ENCODE measurements around the gene CBX4. TPM values are rescaled to one million over a fixed set of nuclear protein-coding genes. Genes with fewer than 3 reads are reported as not detected.

CBX4 gene
- total and polyA plus RNA-seq, 2 of the 13 experiments (the other 11 are each of a cell fraction or from before 2014, with no cell fraction given), result 25.8 to 50.8 TPM

- TF ChIP-seq HNRNPLL (IDR thresholded peaks at IDR 0.05; ENCODE audit: low read depth, low read length, poor library complexity, severe bottlenecking), result peak; percentile 34
- TF ChIP-seq ZNF749 (CRISPR knock-in tag; IDR thresholded peaks at IDR 0.05; ENCODE audit: borderline replicate concordance), result 0 out of 2 replicates have a peak, but pooled peaks have one; percentile 55
- TF ChIP-seq TARDBP (CRISPR knock-in tag; IDR thresholded peaks at IDR 0.05), result peak; percentile 55; the same call in 1 of the 2 replicates
- no peak; the same call in 1 of the 2 replicates for TF ChIP-seq ZNF556 (CRISPR knock-in tag; IDR thresholded peaks at IDR 0.05; ENCODE audit: borderline replicate concordance)
- TF ChIP-seq AHR (CRISPR knock-in tag; IDR thresholded peaks at IDR 0.05), result peak; percentile 14; the same call in 1 of the 2 replicates
- no peak for TF ChIP-seq RERE (CRISPR knock-in tag; IDR thresholded peaks at IDR 0.05; ENCODE audit: low read depth)
- no peak; the same call in 1 of the 2 replicates for TF ChIP-seq ZBTB33 (CRISPR knock-in tag; IDR thresholded peaks at IDR 0.05)
- peak; percentile 19; the same call in 1 of the 2 replicates for TF ChIP-seq ZMYM4 (CRISPR knock-in tag; IDR thresholded peaks at IDR 0.05)
- peak; percentile 81 for TF ChIP-seq SAP130 (CRISPR knock-in tag; IDR thresholded peaks at IDR 0.05; ENCODE audit: low read depth)
- 0 out of 2 replicates have a peak, but pooled peaks have one; percentile 72 for TF ChIP-seq KLF6 (CRISPR knock-in tag; IDR thresholded peaks at IDR 0.05)
- no peak for TF ChIP-seq NFATC3 (CRISPR knock-in tag; IDR thresholded peaks at IDR 0.05)
- no peak for TF ChIP-seq TCF12 (IDR thresholded peaks at IDR 0.05)
- no peak for TF ChIP-seq TCF12 (CRISPR knock-in tag; IDR thresholded peaks at IDR 0.05)
- TF ChIP-seq MIER2 (CRISPR knock-in tag; IDR thresholded peaks at IDR 0.05), result no peak
- TF ChIP-seq LCORL (IDR thresholded peaks at IDR 0.05), result no peak
- peak; percentile 30; the same call in 1 of the 2 replicates for TF ChIP-seq LCORL (CRISPR knock-in tag; IDR thresholded peaks at IDR 0.05)
- 0 out of 2 replicates have a peak, but pooled peaks have one; percentile 52 for TF ChIP-seq E2F5 (CRISPR knock-in tag; conservative IDR thresholded peaks at IDR 0.05)
- no peak for TF ChIP-seq BCLAF1 (IDR thresholded peaks at IDR 0.05)
These were observed 42.3 kb downstream of the CBX4 start, which contains the start of gene CBX8 (continued) for GRCh38 chr17:79796763-79797491.
